ENCODE results near the gene SPPL3.
"Not testable (repeated sequence)": the region's sequence is repeated elsewhere in the genome, so short reads cannot be mapped to it uniquely, and the experiment has no call there.

Gene SPPL3

DNA sequence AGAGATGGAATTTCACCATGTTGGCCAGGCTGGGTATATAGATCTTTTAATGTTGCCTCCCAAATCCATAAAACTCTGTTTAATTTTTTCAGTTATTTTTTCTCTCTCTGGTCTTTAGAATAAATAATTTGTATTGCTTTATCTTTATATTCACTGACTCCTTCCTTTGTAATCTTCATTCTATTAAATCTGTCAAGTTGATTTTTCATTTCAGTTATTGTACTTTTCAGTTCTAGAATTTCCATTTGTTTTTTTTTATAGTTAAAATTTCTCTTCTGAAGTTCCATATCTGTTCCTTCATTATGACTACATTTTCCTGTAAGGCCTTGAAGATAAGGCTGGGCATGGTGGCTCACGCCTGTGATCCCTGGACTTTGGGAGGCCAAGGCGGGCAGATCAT lies 13.6 kb upstream of the SPPL3 start:
- peaks cover 2% of the 10 kb centered on the region; the same call in 1 of the 2 replicates for H3K4me1 ChIP-seq (ENCODE audit: control insufficient read depth, insufficient read depth, low read length)
- no peak overlapping the region for H3K27ac ChIP-seq (ENCODE audit: low read depth, low read length)
- no peak overlapping the region for H3K9ac ChIP-seq (ENCODE audit: low read length)
- H3K4me3 ChIP-seq (ENCODE audit: low read depth, low read length), result no peak overlapping the region
- H3K9me3 ChIP-seq (ENCODE audit: control insufficient read depth, insufficient read depth, low read depth, low read length), result no peaks in the 10 kb centered on the region; the same call in 1 of the 2 replicates
- H3K36me3 ChIP-seq (ENCODE audit: control insufficient read depth, insufficient read depth, low read length), result no peaks in the 10 kb centered on the region
- no peaks in the 10 kb centered on the region for H3K27me3 ChIP-seq (ENCODE audit: control insufficient read depth, insufficient read depth, low read length)

DNA sequence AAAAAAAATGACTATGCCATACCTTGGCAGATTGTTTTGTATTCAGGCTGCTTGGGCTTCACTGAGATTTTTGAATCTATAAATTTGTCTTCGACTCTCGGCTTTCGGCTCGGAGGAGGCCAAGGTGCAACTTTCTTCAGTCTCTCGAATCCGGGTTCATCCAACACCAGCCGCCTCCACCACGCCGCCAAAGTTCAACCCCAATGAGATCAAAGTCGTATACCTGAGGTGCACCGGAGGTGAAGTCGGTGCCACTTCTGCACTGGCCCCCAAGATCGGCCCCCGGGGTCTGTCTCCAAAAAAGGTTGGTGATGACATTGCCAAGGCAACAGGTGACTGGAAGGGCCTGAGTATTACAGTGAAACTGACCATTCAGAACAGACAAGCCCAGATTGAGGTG lies 12.4 kb upstream of the SPPL3 start:
- Histone ChIP-seq H3K27me3 (ENCODE audit: control insufficient read depth, insufficient read depth, low read length) (no peaks in the 10 kb centered on the region), H3K27ac (ENCODE audit: low read depth, low read length) (no peak overlapping the region), H3K4me1 (ENCODE audit: control insufficient read depth, insufficient read depth, low read length) (no peaks in the 10 kb centered on the region), H3K36me3 (ENCODE audit: control insufficient read depth, insufficient read depth, low read length) (no peaks in the 10 kb centered on the region), H3K4me3 (ENCODE audit: low read depth, low read length) (no peak overlapping the region), H3K9me3 (ENCODE audit: control insufficient read depth, insufficient read depth, low read depth, low read length) (no peaks in the 10 kb centered on the region; the same call in 1 of the 2 replicates), H3K9ac (ENCODE audit: low read length) (no peak overlapping the region)

DNA sequence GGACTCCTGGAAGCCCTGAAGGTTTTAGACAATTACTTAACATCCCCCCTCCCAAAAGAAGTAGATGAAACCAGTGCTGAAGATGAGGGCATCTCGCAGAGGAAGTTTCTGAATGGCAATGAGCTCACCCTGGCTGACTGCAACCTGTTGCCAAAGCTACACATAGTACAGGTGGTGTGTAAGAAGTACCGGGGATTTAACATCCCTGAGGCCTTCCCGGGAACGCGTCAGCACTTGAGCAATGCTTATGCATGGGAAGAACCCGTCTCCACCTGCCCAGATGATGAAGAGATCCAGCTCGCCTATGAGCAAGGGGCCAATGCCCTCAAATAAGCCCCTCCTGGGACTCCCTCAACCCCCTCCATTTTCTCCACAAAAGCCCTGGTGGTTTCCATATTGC lies 10.6 kb upstream of the SPPL3 start:
- Histone ChIP-seq H3K4me3 (ENCODE audit: low read depth, low read length) (no peak overlapping the region), H3K9ac (ENCODE audit: low read length) (no peak overlapping the region), H3K4me1 (ENCODE audit: control insufficient read depth, insufficient read depth, low read length) (no peaks in the 10 kb centered on the region), H3K27me3 (ENCODE audit: control insufficient read depth, insufficient read depth, low read length) (no peaks in the 10 kb centered on the region), H3K27ac (ENCODE audit: low read depth, low read length) (no peak overlapping the region), H3K36me3 (ENCODE audit: control insufficient read depth, insufficient read depth, low read length) (no peaks in the 10 kb centered on the region), H3K9me3 (ENCODE audit: control insufficient read depth, insufficient read depth, low read depth, low read length) (no peaks in the 10 kb centered on the region; the same call in 1 of the 2 replicates)

DNA sequence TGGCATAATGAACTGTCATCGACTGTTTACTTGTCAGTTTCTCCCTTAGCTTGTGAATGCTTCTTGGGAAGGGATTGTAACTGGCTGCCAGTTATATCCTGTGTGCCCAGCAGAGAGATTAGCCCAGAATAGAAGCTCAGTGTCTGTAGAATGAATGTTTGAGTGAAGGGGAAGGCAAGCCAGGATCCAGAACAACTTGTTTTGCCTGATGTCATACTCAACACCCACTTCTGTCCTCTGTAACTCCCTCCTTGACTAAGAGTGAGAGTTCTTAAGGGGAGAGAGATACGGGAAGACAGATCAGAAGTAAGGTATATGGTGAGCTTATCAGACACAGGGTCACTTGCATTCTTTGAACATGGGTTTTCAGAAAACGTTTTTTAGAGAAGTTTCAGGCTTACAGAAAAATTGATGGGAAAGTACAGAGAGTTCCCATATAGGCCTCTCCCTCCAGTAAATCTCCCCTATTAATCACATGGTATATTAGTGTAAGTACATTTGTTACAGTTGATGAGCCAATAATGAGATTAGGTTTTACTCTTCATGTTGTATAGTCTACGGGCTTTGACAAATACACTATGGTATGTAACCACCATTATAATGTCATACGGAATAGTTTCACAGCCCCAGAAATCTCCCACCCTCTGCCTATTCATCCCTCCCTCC lies 5.6 kb upstream of the SPPL3 start:
- H3K4me3 ChIP-seq (ENCODE audit: low read depth, low read length), result no peak overlapping the region
- H3K36me3 ChIP-seq (ENCODE audit: control insufficient read depth, insufficient read depth, low read length), result no peaks in the 10 kb centered on the region
- H3K4me1 ChIP-seq (ENCODE audit: control insufficient read depth, insufficient read depth, low read length), result peaks cover 8% of the 10 kb centered on the region; the same call in 1 of the 2 replicates
- no peaks in the 10 kb centered on the region for H3K27me3 ChIP-seq (ENCODE audit: control insufficient read depth, insufficient read depth, low read length)
- no peak overlapping the region for H3K9ac ChIP-seq (ENCODE audit: low read length)
- H3K9me3 ChIP-seq (ENCODE audit: control insufficient read depth, insufficient read depth, low read depth, low read length), result no peaks in the 10 kb centered on the region
- H3K27ac ChIP-seq (ENCODE audit: low read depth, low read length), result no peak overlapping the region

DNA sequence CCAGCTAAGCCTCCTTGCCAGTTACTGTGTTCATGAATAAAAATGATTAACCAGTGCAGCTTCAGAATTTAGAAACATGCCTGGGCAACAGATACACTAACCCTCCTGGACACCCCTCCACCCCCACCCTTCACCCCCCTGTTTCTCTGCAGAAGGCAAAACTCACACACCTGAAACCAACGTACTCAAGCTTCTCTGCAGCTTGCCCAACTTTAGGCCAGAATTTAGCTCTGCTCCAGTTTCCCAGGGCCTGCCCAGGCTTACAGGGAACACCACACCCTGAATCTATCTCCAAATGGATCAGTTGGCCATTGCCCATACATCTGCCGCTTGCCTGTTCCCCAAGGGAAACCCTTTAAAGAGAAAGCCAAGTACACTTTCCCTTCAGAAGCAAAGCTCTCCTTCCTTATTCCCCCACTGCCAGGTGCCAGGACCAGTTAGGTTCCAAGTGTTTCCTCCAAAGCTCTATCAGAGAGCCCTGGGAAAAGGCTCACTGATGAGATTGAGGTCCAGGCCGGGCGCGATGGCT lies 1.8 kb upstream of the SPPL3 start:
- H3K9me3 ChIP-seq (ENCODE audit: control insufficient read depth, insufficient read depth, low read depth, low read length), result no peaks in the 10 kb centered on the region
- no peaks in the 10 kb centered on the region for H3K36me3 ChIP-seq (ENCODE audit: control insufficient read depth, insufficient read depth, low read length)
- H3K27me3 ChIP-seq (ENCODE audit: control insufficient read depth, insufficient read depth, low read length), result no peaks in the 10 kb centered on the region
- peaks cover 12% of the 10 kb centered on the region; the same call in 1 of the 2 replicates for H3K4me1 ChIP-seq (ENCODE audit: control insufficient read depth, insufficient read depth, low read length)
- no peak overlapping the region for H3K4me3 ChIP-seq (ENCODE audit: low read depth, low read length)
- no peak overlapping the region for H3K27ac ChIP-seq (ENCODE audit: low read depth, low read length)
- no peak overlapping the region for H3K9ac ChIP-seq (ENCODE audit: low read length)

DNA sequence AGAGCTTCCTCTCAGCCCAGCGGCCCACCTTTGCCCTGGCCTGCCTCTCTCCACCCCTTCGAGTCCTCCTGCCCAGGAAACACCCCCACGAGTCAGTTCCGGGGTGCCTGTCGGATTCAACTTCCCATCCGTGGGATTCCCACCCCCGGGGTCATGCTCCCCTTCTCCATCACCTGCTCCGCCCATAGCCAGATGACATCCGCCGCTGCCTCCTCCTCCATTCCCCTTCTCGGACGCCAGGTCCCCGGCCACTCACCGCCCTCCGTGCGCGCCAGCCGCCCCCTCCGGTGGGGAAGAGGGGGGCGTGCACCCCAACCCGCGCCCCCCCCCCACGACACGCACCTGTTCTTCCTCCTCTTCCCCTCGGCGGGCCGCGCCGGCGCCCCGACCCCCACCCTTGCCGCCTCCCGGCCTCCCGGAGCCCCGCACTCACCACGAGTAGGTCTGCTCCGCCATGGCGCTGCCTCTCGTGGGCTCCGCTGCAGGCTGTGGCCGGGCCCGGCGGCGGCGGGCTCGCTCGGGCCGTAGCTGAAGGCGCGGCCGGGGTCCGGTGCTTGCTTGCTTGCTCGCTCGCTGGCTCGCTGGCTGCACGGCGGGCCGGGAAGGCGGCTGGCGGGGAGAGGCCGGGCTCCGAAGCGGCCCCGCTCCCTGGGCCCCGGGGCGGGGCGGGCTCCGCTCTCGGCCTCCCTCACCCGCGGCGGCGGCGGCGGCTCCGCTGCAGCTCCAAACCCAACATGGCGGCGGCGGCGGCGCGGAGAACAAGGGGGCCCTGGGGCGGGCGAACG lies 554 bp downstream of the SPPL3 start:
- peaks cover 12% of the 10 kb centered on the region; the same call in 1 of the 2 replicates for H3K4me1 ChIP-seq (ENCODE audit: control insufficient read depth, insufficient read depth, low read length)
- H3K27ac ChIP-seq (ENCODE audit: low read depth, low read length), result peak overlapping the region; percentile 50; the same call in 1 of the 2 replicates
- no peaks in the 10 kb centered on the region for H3K9me3 ChIP-seq (ENCODE audit: control insufficient read depth, insufficient read depth, low read depth, low read length)
- peak overlapping the region; percentile 86 for H3K9ac ChIP-seq (ENCODE audit: low read length)
- no peaks in the 10 kb centered on the region for H3K27me3 ChIP-seq (ENCODE audit: control insufficient read depth, insufficient read depth, low read length)
- H3K4me3 ChIP-seq (ENCODE audit: low read depth, low read length), result peak overlapping the region; percentile 96
- H3K36me3 ChIP-seq (ENCODE audit: control insufficient read depth, insufficient read depth, low read length), result peaks cover 6% of the 10 kb centered on the region; the same call in 1 of the 2 replicates

DNA sequence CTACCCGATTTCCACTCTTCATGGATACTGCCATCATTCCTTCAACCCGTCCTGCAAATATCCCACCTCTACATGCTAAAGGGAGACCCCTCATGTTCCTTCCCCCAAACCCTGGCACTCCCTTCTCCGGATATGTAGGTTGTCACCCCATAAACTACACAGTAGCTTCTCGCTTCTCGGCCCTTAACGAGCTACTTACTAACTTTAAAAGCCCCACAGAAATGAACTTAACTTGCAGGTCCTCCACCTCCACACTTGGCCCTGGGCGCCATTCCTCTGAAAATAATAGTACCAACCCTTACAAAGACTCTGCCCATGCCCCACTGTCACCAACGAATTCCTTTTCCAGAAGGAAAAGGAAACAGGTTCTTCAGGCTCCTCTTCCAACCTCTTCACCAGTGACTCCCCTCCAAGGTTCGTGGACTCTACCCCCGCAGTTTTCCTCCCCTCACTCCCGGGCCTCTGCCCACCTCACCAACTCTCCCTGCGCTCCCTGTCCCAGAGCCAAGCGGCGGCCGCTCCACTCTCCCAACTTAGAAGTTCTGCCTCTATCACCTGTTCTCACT lies 1.2 kb downstream of the SPPL3 start:
- Histone ChIP-seq H3K36me3 (ENCODE audit: control insufficient read depth, insufficient read depth, low read length) (peaks cover 6% of the 10 kb centered on the region; the same call in 1 of the 2 replicates), H3K27me3 (ENCODE audit: control insufficient read depth, insufficient read depth, low read length) (no peaks in the 10 kb centered on the region), H3K4me1 (ENCODE audit: control insufficient read depth, insufficient read depth, low read length) (peaks cover 12% of the 10 kb centered on the region; the same call in 1 of the 2 replicates), H3K9me3 (ENCODE audit: control insufficient read depth, insufficient read depth, low read depth, low read length) (no peaks in the 10 kb centered on the region), H3K4me3 (ENCODE audit: low read depth, low read length) (peak overlapping the region; percentile 96), H3K9ac (ENCODE audit: low read length) (peak overlapping the region; percentile 86), H3K27ac (ENCODE audit: low read depth, low read length) (no peak overlapping the region)

DNA sequence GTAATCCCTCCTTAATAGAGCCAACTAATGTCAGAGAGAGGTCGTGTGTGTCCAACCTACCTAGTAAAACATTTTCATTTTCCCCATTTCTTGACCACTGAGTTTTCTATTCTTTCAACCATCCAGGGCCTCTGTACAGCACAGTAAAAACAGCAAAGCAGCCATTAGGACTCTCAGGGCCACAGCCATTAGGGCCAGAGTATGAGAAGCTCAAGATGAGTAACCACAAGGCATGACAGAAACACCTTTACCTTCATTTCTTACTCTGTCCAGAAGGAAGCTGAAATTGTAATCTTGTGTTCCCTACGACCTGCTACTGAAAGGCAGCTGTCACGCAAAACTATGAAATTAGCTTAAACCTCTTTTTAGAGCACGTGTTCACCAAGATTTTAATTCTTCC lies 2.3 kb downstream of the SPPL3 start:
- Histone ChIP-seq H3K9ac (ENCODE audit: low read length) (no peak overlapping the region), H3K4me1 (ENCODE audit: control insufficient read depth, insufficient read depth, low read length) (peaks cover 5% of the 10 kb centered on the region; the same call in 1 of the 2 replicates), H3K9me3 (ENCODE audit: control insufficient read depth, insufficient read depth, low read depth, low read length) (no peaks in the 10 kb centered on the region), H3K27me3 (ENCODE audit: control insufficient read depth, insufficient read depth, low read length) (no peaks in the 10 kb centered on the region), H3K27ac (ENCODE audit: low read depth, low read length) (no peak overlapping the region), H3K36me3 (ENCODE audit: control insufficient read depth, insufficient read depth, low read length) (peaks cover 6% of the 10 kb centered on the region; the same call in 1 of the 2 replicates), H3K4me3 (ENCODE audit: low read depth, low read length) (peak overlapping the region; percentile 40)

DNA sequence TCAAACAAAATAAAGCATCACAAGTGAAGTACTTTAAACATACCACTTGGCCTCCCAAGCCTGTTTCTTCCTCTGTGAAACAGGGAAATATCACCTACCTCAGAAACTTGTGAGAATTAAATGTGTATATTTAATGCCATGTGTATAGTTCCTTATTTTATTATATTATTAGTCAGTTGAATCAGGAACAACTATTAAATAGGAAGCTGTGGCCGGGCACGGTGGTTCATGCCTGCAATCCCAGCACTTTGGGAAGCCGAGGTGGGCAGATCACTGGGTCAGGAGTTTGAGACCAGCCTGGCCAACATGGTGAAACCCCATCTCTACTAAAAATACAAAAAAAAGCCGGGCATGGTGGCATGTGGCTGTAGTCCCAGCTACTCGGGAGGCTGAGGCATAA lies 3.1 kb downstream of the SPPL3 start:
- not testable (repeated sequence) for H3K9me3 ChIP-seq (ENCODE audit: control insufficient read depth, insufficient read depth, low read depth, low read length); H3K9ac ChIP-seq (ENCODE audit: low read length); H3K4me1 ChIP-seq (ENCODE audit: control insufficient read depth, insufficient read depth, low read length); H3K27ac ChIP-seq (ENCODE audit: low read depth, low read length); H3K27me3 ChIP-seq (ENCODE audit: control insufficient read depth, insufficient read depth, low read length); H3K36me3 ChIP-seq (ENCODE audit: control insufficient read depth, insufficient read depth, low read length); H3K4me3 ChIP-seq (ENCODE audit: low read depth, low read length)

DNA sequence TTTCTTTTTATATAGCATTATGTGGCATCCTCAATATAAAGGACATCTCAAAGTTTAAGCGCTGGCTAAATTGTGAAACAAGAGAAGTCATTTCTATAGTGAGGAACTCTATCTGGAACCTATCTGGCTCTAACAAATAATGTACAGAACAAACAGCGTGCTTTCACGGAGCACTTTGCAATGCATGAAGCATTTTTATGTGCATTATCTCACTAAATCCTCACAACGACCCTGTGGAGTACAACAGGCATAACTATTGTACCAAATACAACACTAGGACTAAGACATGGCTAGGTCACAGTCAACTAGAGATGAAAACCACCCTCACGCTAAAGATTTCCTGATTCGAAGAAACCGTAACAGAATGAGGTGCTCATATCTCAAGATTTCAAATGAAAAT lies 8.6 kb downstream of the SPPL3 start:
- Histone ChIP-seq H3K27me3 (ENCODE audit: control insufficient read depth, insufficient read depth, low read length) (no peaks in the 10 kb centered on the region), H3K4me1 (ENCODE audit: control insufficient read depth, insufficient read depth, low read length) (0 out of 2 replicates have a peak, but pooled peaks cover 5% of the 10 kb centered on the region), H3K4me3 (ENCODE audit: low read depth, low read length) (no peak overlapping the region)

More for the DNA sequence above, 8.6 kb downstream of the SPPL3 start:
- H3K27ac ChIP-seq (ENCODE audit: low read depth, low read length), result no peak overlapping the region
- no peaks in the 10 kb centered on the region for H3K9me3 ChIP-seq (ENCODE audit: control insufficient read depth, insufficient read depth, low read depth, low read length)
- peaks cover 8% of the 10 kb centered on the region for H3K36me3 ChIP-seq (ENCODE audit: control insufficient read depth, insufficient read depth, low read length)
- no peak overlapping the region for H3K9ac ChIP-seq (ENCODE audit: low read length)
